ENCODE data around the gene ULBP1.
A peak's percentile ranks its signal among the peaks of the same experiment; 100 is the strongest.
"Not testable (repeated sequence)": the region's sequence is repeated elsewhere in the genome, so short reads cannot be mapped to it uniquely, and the experiment has no call there.

ULBP1 gene

GRCh38 chr6:149963462-149964307 lies at the start of gene ULBP1:
Gene ULBP1, plus strand, starts transcription at chr6:149963943. Its CDS starts 107 bp downstream, at chr6:149964050.
- no peak for DNase-seq

GRCh38 chr6:149915970-149916865 lies 47.5 kb upstream of the ULBP1 start:
- DNase-seq, result no peak

- no peak for DNase-seq
Observed at GRCh38 chr6:149917679-149918078, 46.1 kb upstream of the ULBP1 start.

- DNase-seq, result no peak
Observed at GRCh38 chr6:149918151-149918905, 45.4 kb upstream of the ULBP1 start.

- DNase-seq, result not testable (repeated sequence)
Observed at GRCh38 chr6:149919126-149919833, 44.5 kb upstream of the ULBP1 start.

- DNase-seq, result no peak
Observed at GRCh38 chr6:149919834-149920225, 43.9 kb upstream of the ULBP1 start.

- DNase-seq, result no peak
Observed at GRCh38 chr6:149921361-149921760, 42.4 kb upstream of the ULBP1 start.

GRCh38 chr6:149922091-149922490 lies 41.7 kb upstream of the ULBP1 start:
- not testable (repeated sequence) for DNase-seq

GRCh38 chr6:149922642-149923326 lies 41.0 kb upstream of the ULBP1 start, which contains the start of gene RAET1G:
Gene RAET1G, minus strand, starts transcription at chr6:149923121. Its CDS starts 111 bp downstream, at chr6:149923010.
- no peak for DNase-seq

- no peak for DNase-seq
Observed at GRCh38 chr6:149923327-149923986, 40.3 kb upstream of the ULBP1 start.

GRCh38 chr6:149924206-149924932 lies 39.4 kb upstream of the ULBP1 start:
- no peak for DNase-seq

GRCh38 chr6:149924933-149925252 lies 38.9 kb upstream of the ULBP1 start:
- DNase-seq, result no peak

- DNase-seq, result no peak
Observed at GRCh38 chr6:149925253-149925973, 38.3 kb upstream of the ULBP1 start.

GRCh38 chr6:149925974-149926777 lies 37.6 kb upstream of the ULBP1 start:
- DNase-seq, result peak; percentile 14

- DNase-seq, result not testable (repeated sequence)
Observed at GRCh38 chr6:149927025-149927424, 36.7 kb upstream of the ULBP1 start.

GRCh38 chr6:149929422-149929821 lies 34.3 kb upstream of the ULBP1 start:
- DNase-seq, result no peak

- no peak for DNase-seq
Observed at GRCh38 chr6:149931501-149931900, 32.2 kb upstream of the ULBP1 start.

GRCh38 chr6:149933036-149933435 lies 30.7 kb upstream of the ULBP1 start:
- DNase-seq, result no peak

GRCh38 chr6:149933461-149933860 lies 30.3 kb upstream of the ULBP1 start:
- no peak for DNase-seq
